Kidney (tissue), 14 donors: ENCODE data around the gene TPSG1. TPM values are rescaled to one million over a fixed set of nuclear protein-coding genes. Genes with fewer than 3 reads are reported as not detected.

ENCODE experiments used
- DNase-seq, 5 donors: peaks; one replicate each; pipeline ENCODE4 v3.0.0-alpha.2; 2013 to 2020
- FAIRE-seq: peaks from 2 replicates; lab custom pipeline; 2012; peaks lifted over from hg19 to GRCh38; lab: Jason Lieb, UNC
- H3K27ac ChIP-seq, 2 donors: one replicate each; pipeline ENCODE4 v1.7.0; 2013; ENCODE audit warnings: low read depth in 2 of 2, low read length in 2 of 2, inconsistent platforms in 1 of 2
- H3K27me3 ChIP-seq: one replicate; pipeline ENCODE4 v1.7.1; 2013; ENCODE audit warnings: low read length, inconsistent platforms; ENCODE audit not compliant: control insufficient read depth, insufficient read depth
- H3K36me3 ChIP-seq, 3 donors: one replicate each; pipeline versions ENCODE4 v1.7.0 to v1.7.1; 2013; ENCODE audit warnings: low read length in 3 of 3, control low read depth in 1 of 3, inconsistent platforms in 1 of 3; ENCODE audit not compliant: insufficient read depth in 3 of 3, control insufficient read depth in 2 of 3
- H3K4me1 ChIP-seq, 3 donors: one replicate each; pipeline versions ENCODE4 v1.7.0 to v1.7.1; 2013; ENCODE audit warnings: low read length in 3 of 3, inconsistent platforms in 1 of 3, low read depth in 1 of 3; ENCODE audit not compliant: control insufficient read depth in 2 of 3, insufficient read depth in 2 of 3
- H3K4me3 ChIP-seq, 3 donors: one replicate each; pipeline versions ENCODE4 v1.7.0 to v1.8.1; 2013; ENCODE audit warnings: low read length in 3 of 3, control low read depth in 1 of 3, inconsistent platforms in 1 of 3
- H3K9ac ChIP-seq, 3 donors: one replicate each; pipeline versions ENCODE4 v1.7.0 to v1.7.1; 2013; ENCODE audit warnings: low read length in 3 of 3, control low read depth in 1 of 3, inconsistent platforms in 1 of 3
- H3K9me3 ChIP-seq, 3 donors: one replicate each; pipeline versions ENCODE4 v1.7.0 to v1.7.1; 2013; ENCODE audit warnings: low read length in 3 of 3, control low read depth in 1 of 3, inconsistent platforms in 1 of 3; ENCODE audit not compliant: control insufficient read depth in 2 of 3, insufficient read depth in 1 of 3
- intact Hi-C: fragments of 100-400 bp; cut with DNase I; formaldehyde crosslinking; loops from one replicate; pipeline ENCODE4 v1.11.1; 2022
- polyA plus RNA-seq: library from polyadenylated mRNA; stranded (reverse); fragments of 350-450 nt; fragmentation: Illumina TruSeq; extraction: RNeasy Lipid Tissue Mini Kit (QIAGEN cat#74804); gene quantifications from one replicate; pipeline ENCODE4 v1.2.3, GENCODE V29; 2014; ENCODE audit warnings: low read depth, low replicate concordance; ENCODE audit not compliant: insufficient read depth
- total RNA-seq: library from RNA; stranded (reverse); fragmentation: NEBNext Ultra II Directional; extraction: Animal tissue kit (Norgen Biotek cat#: 25700); gene quantifications from one replicate; pipeline ENCODE4 v1.2.1, GENCODE V29; 2021
- TF ChIP-seq, protein P1 (sequence below): IDR thresholded peaks from 3 replicates; pipeline ENCODE4 v1.5.1; 2012; ENCODE audit warnings: mild to moderate bottlenecking, moderate library complexity, borderline replicate concordance; ENCODE audit not compliant: insufficient read depth; ENCODE audit errors: extremely low read depth
- donor health status: control.
- donor health status: control.
- donor health status: control.
- donor health status: control.
- donor health status: control.
- donor health status: DM: yes; HTN: yes; CAD: no.
- donor health status: Normal renal cell carcinoma (clear cell type).

TPSG1 gene
- total and polyA plus RNA-seq, 2 donors from 2014 or later: 0.86 to 3.4 TPM

DNA sequence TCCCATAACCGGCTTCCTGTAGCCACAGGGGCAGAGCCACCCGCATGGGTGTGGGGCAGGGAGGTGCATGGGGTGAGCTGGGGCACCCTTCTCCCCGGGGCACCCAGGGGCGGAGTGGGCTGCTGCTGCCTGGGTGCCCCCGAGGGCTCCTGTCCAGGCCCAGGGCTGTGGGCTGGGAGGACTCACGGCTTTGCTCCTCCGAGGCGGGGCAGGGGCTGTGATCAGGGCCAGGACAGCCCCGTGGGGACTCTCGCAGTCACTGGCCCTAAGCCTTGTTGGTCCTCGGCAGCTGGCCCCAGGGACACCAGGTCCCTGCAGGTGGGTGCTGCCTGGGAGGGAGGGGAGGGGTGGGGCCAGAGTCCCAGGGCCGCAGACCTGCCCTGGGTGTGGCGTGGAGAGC is 52.4 kb downstream of the TPSG1 start:
- intact Hi-C loops: no loop called here

DNA sequence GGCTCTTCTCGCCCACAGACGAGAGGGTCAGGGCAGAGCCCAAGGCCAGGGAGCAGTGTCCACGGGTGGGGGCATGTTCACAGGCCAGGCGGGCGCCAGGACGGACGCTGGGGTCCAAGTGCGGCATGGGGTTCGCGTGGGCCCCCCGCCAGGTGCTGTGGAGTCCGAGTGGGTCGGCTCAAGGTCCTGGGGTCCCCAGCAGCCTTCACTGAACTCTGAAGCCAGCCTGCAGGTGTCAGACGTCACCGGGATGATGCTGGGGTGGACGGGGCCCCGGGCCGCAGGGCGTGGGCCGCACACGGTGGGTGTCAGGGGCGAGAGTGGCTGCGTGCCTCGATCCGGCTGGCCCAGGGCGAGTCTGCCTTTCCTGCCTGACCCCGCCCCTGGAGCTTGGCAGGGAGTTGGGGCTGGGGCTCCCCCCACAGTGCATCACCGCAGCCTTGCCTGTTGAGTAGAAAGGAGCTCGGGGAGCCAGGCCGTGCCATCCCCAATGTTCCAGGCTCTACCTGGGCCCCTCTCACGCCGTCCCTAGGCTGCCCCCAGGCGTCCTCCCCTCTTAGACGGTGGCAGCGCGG is 53.1 kb downstream of the TPSG1 start:
- H3K4me3 ChIP-seq: no peak overlapping the region
- H3K27ac ChIP-seq: no peak overlapping the region
- no peak overlapping the region for H3K9ac ChIP-seq
- intact Hi-C loops: no loop called here
- TF ChIP-seq, protein P1, sequence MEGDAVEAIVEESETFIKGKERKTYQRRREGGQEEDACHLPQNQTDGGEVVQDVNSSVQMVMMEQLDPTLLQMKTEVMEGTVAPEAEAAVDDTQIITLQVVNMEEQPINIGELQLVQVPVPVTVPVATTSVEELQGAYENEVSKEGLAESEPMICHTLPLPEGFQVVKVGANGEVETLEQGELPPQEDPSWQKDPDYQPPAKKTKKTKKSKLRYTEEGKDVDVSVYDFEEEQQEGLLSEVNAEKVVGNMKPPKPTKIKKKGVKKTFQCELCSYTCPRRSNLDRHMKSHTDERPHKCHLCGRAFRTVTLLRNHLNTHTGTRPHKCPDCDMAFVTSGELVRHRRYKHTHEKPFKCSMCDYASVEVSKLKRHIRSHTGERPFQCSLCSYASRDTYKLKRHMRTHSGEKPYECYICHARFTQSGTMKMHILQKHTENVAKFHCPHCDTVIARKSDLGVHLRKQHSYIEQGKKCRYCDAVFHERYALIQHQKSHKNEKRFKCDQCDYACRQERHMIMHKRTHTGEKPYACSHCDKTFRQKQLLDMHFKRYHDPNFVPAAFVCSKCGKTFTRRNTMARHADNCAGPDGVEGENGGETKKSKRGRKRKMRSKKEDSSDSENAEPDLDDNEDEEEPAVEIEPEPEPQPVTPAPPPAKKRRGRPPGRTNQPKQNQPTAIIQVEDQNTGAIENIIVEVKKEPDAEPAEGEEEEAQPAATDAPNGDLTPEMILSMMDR: no peak
- no peak for DNase-seq
- peaks cover 0 to 2% (median 0%) of the 10 kb centered on the region in 3 donors for H3K4me1 ChIP-seq
- H3K9me3 ChIP-seq: no peaks in the 10 kb centered on the region
- no peaks in the 10 kb centered on the region for H3K27me3 ChIP-seq
- FAIRE-seq: no peak
- no peaks in the 10 kb centered on the region for H3K36me3 ChIP-seq

More for the DNA sequence above, 52.4 kb downstream of the TPSG1 start:
- H3K4me3 ChIP-seq: no peak overlapping the region
- no peaks in the 10 kb centered on the region for H3K36me3 ChIP-seq
- no peaks in the 10 kb centered on the region for H3K27me3 ChIP-seq
- DNase-seq (no peak), FAIRE-seq (no peak)
- TF ChIP-seq, protein P1: no peak
- H3K9me3 ChIP-seq: no peaks in the 10 kb centered on the region
- H3K9ac ChIP-seq: no peak overlapping the region
- no peaks in the 10 kb centered on the region for H3K4me1 ChIP-seq
- H3K27ac ChIP-seq: no peak overlapping the region

Other genes with a start within 250 kb of the TPSG1 start
- gene SOX8, start 243.5 kb downstream of the TPSG1 start, total RNA-seq: 1.0 TPM
- gene SOX8, start 243.5 kb downstream of the TPSG1 start, polyA plus RNA-seq: 0.17 TPM
- 6.7 TPM for gene SSTR5, start 152.5 kb downstream of the TPSG1 start, total RNA-seq
- not detected for gene SSTR5, start 152.5 kb downstream of the TPSG1 start, polyA plus RNA-seq
- not detected for gene C1QTNF8, start 129.0 kb downstream of the TPSG1 start, total RNA-seq
- gene C1QTNF8, start 129.0 kb downstream of the TPSG1 start, polyA plus RNA-seq: not detected
- 20.6 TPM for gene CACNA1H, start 72.2 kb downstream of the TPSG1 start, total RNA-seq
- gene CACNA1H, start 72.2 kb downstream of the TPSG1 start, polyA plus RNA-seq: 6.4 TPM
- gene TPSB2, start 4.9 kb upstream of the TPSG1 start, total RNA-seq: 141 TPM
- not detected for gene TPSB2, start 4.9 kb upstream of the TPSG1 start, polyA plus RNA-seq
- 156 TPM for gene TPSAB1, start 15.4 kb upstream of the TPSG1 start, total RNA-seq
- 1.6 TPM for gene TPSAB1, start 15.4 kb upstream of the TPSG1 start, polyA plus RNA-seq
- 7.9 TPM for gene TPSD1, start 30.8 kb upstream of the TPSG1 start, total RNA-seq
- not detected for gene TPSD1, start 30.8 kb upstream of the TPSG1 start, polyA plus RNA-seq
- gene UBE2I, start 84.4 kb upstream of the TPSG1 start, total RNA-seq: 97.1 TPM
- 62.2 TPM for gene UBE2I, start 84.4 kb upstream of the TPSG1 start, polyA plus RNA-seq
- 8.0 TPM for gene BAIAP3, start 108.4 kb upstream of the TPSG1 start, total RNA-seq
- gene BAIAP3, start 108.4 kb upstream of the TPSG1 start, polyA plus RNA-seq: 8.2 TPM
- gene TSR3, start 126.6 kb upstream of the TPSG1 start, total RNA-seq: 44.8 TPM
- 95.4 TPM for gene TSR3, start 126.6 kb upstream of the TPSG1 start, polyA plus RNA-seq
- gene GNPTG, start 126.7 kb upstream of the TPSG1 start, total RNA-seq: 88.7 TPM
- 138 TPM for gene GNPTG, start 126.7 kb upstream of the TPSG1 start, polyA plus RNA-seq
- 26.0 TPM for gene UNKL, start 189.4 kb upstream of the TPSG1 start, total RNA-seq
- 5.5 TPM for gene UNKL, start 189.4 kb upstream of the TPSG1 start, polyA plus RNA-seq
- 13.8 TPM for gene UQCC4, start 195.5 kb upstream of the TPSG1 start, total RNA-seq
- 27.1 TPM for gene UQCC4, start 195.5 kb upstream of the TPSG1 start, polyA plus RNA-seq
- not detected for gene PERCC1, start 205.8 kb upstream of the TPSG1 start, total RNA-seq
- gene PERCC1, start 205.8 kb upstream of the TPSG1 start, polyA plus RNA-seq: not detected
- 2.8 TPM for gene CCDC154, start 219.3 kb upstream of the TPSG1 start, total RNA-seq
- gene CCDC154, start 219.3 kb upstream of the TPSG1 start, polyA plus RNA-seq: 1.8 TPM
- gene CLCN7, start 249.8 kb upstream of the TPSG1 start, total RNA-seq: 92.5 TPM
- gene CLCN7, start 249.8 kb upstream of the TPSG1 start, polyA plus RNA-seq: 38.9 TPM